ENCODE measurements around the gene ABCD3.

ABCD3 gene

GRCh38 chr1:94529416-94529815 lies 111.2 kb downstream of the ABCD3 start:
- DNase-seq = no peak

GRCh38 chr1:94530373-94530878 lies 112.2 kb downstream of the ABCD3 start:
- DNase-seq = no peak

- no peak for DNase-seq
These were observed 113.5 kb downstream of the ABCD3 start for GRCh38 chr1:94531664-94532063.

- DNase-seq = no peak
These were observed 113.9 kb downstream of the ABCD3 start for GRCh38 chr1:94532077-94532476.

GRCh38 chr1:94535095-94535494 lies 116.9 kb downstream of the ABCD3 start:
- no peak for DNase-seq

GRCh38 chr1:94535879-94536278 lies 117.7 kb downstream of the ABCD3 start:
- DNase-seq = no peak

GRCh38 chr1:94537254-94537653 lies 119.1 kb downstream of the ABCD3 start:
- DNase-seq = no peak

GRCh38 chr1:94538243-94538827 lies 120.1 kb downstream of the ABCD3 start:
- DNase-seq = no peak

GRCh38 chr1:94539496-94539895 lies 121.3 kb downstream of the ABCD3 start:
- DNase-seq = no peak

GRCh38 chr1:94540440-94541245 lies 122.5 kb downstream of the ABCD3 start:
- no peak for DNase-seq

GRCh38 chr1:94541246-94542087 lies 123.3 kb downstream of the ABCD3 start, which contains the start of gene F3:
F3 (minus strand) TSS chr1:94541759; CDS start chr1:94541636, 123 bp downstream.
- DNase-seq = peak; percentile 35

- DNase-seq = no peak
These were observed 124.1 kb downstream of the ABCD3 start for GRCh38 chr1:94542088-94542870.

- peak; percentile 42 for DNase-seq
These were observed 124.8 kb downstream of the ABCD3 start for GRCh38 chr1:94543001-94543400.

GRCh38 chr1:94543893-94544635 lies 125.9 kb downstream of the ABCD3 start:
- DNase-seq = no peak

- no peak for DNase-seq
These were observed 126.7 kb downstream of the ABCD3 start for GRCh38 chr1:94544706-94545490.

GRCh38 chr1:94549706-94550105 lies 131.5 kb downstream of the ABCD3 start:
- DNase-seq = no peak

GRCh38 chr1:94550396-94550795 lies 132.2 kb downstream of the ABCD3 start:
- no peak for DNase-seq

- no peak for DNase-seq
These were observed 132.6 kb downstream of the ABCD3 start for GRCh38 chr1:94550800-94551241.

- DNase-seq = no peak
These were observed 133.3 kb downstream of the ABCD3 start for GRCh38 chr1:94551449-94551848.

GRCh38 chr1:94552071-94552586 lies 133.9 kb downstream of the ABCD3 start:
- DNase-seq = no peak

GRCh38 chr1:94553323-94553730 lies 135.1 kb downstream of the ABCD3 start:
- no peak for DNase-seq

All from GF-D8 (cell line).